Medulla oblongata (tissue), 1 donor: ENCODE measurements around the gene BNIP1.
A peak's percentile ranks its signal among the peaks of the same experiment; 100 is the strongest.
"Not testable (repeated sequence)": the region's sequence is repeated elsewhere in the genome, so short reads cannot be mapped to it uniquely, and the experiment has no call there.

Experiments used
- DNase-seq: peaks from one replicate; pipeline ENCODE4 v3.0.0-alpha.2; 2015; ENCODE audit errors: extremely low spot score

Gene BNIP1, protein sequence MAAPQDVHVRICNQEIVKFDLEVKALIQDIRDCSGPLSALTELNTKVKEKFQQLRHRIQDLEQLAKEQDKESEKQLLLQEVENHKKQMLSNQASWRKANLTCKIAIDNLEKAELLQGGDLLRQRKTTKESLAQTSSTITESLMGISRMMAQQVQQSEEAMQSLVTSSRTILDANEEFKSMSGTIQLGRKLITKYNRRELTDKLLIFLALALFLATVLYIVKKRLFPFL

DNA sequence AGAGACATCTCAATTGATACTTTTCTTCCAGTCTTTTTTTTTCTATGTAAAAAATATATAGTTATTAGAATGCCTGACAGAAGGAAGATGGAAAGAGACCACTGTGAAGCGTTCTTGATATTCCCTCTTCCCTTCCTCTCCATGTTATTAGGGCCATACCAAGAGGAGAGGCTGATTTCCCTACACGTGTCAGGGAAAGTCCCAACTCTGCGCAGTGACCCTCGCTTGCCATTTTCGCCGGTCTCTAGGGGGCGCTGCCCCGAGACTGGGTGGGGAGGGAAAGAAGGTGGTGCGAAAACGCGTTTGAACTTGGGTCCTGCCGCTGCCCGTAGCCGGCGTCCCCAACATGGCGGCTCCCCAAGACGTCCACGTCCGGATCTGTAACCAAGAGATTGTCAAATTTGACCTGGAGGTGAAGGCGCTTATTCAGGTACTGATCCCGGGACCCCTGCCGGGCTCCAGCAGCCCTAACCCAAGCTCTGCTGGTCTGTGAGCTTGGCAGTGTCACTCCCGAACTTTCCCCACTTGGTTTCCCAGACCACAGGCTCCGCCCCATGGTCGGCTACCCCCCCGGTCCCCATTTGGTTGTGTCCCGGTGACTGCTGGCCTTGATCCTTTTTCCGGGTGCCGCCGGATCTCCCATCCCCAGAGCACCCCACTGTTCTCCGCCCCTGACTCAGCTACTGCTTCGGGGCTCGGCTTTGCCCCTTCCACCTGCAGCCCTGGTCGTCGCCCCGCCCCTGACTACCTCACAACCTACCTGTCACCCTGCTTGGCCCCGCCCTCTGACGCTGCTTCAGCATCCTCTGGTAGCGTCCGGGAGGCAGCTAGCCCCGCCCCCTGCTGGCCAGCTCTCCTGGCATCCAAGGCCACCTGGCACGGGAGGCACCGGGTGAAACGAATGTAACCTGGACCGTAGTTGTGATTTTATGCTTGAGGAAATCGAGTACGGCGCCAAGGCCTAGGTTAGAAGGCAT, at the start of gene BNIP1:
Gene BNIP1, plus strand, starts transcription at position 332 of the 977 bp plus-strand sequence. Its CDS starts 15 bp downstream, at position 347.
- peak; percentile 96 for DNase-seq

DNA sequence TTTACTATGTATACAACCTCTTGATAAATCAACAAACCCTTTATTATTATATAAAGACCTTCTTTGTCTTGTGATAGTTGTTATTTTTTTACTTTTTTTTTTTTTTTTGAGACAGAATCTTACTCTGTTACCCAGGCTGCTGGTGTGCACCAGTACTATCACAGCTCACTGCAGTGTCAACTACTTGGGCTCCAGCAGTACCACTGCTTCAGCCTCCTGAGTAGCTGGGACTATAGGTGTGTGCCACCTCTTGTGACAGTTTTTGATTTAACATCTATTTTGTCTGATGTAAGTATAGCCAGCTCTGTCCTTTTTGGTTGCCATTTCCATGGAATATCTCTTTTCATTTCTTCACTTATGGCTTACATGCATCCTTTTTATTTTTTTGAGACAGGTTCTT, 45.5 kb upstream of the BNIP1 start:
- no peak for DNase-seq

DNA sequence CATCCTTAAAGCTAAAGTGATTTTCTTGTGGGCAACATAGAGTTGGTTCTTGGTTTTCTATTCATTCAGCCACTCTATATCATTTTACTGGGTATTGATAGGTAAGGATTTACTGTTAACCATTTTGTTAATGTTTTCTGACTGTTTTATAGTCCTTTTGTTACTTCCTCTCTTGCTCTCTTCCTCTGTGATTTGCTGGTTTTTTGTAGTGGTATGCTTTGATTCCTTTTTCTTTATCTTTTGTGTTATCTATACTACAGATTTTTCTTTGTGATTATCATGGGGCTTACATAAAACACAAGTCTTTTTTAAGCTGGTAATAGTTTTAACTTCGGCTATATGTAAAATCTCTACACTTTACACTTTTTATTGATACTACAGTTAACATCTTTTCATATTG, 44.9 kb upstream of the BNIP1 start:
- no peak for DNase-seq

DNA sequence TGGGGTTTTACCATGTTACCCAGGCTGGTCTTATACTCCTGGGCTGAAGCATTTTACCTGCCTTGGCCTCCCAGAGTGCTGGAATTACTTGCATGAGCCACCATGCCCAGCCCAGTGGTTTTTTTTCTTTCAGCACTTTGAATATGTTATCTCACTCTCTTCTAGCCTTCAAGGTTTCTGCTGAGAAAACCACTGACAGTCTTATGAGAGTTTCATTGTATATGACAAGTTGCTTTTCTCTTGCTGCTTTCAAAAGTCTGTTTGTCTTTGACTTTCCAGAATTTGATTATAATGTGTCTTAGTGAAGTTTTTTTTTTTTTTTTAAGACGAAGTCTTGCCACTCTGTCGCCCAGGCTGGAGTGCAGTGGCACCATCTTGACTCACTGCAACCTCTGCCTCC, 43.1 kb upstream of the BNIP1 start:
- DNase-seq: no peak

DNA sequence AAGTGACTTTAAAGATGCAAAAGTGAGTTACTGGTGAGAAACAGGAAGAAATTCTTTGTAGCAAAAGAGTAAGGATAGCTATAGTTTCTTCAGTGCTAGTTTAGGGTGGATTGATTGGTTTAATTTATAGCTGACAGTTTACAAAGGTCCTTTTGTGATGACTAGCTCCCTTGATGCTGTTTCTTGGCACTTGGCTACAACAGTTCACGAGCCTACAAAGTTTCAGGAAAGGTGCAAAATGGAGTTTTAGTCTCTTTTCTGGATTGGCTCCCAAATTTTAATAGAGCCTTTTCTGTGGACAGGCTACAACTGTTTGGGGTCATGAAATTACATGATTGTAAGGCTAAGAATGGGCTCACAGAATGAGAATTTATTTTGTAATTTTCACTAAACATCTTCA, 40.9 kb upstream of the BNIP1 start:
- peak; percentile 37 for DNase-seq

DNA sequence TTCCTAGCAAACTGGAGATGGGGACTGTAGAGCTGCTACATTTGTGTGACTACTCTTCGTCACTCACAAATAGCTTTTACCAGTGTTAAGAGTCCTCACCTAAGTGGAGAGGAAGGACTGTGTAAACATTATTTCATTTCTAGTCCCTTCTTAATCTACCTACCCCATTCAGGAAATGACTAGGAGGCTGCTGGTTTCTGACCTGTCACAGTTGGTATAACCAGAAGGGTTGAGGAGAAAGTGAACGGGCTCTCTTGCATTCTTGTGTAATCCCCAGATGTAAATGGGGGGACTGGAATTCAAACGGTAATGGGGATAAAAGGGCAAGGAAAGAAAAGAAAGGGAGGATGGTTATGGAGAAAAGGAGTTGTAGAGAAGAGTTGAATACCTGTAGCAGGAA, 35.4 kb upstream of the BNIP1 start:
- no peak for DNase-seq

DNA sequence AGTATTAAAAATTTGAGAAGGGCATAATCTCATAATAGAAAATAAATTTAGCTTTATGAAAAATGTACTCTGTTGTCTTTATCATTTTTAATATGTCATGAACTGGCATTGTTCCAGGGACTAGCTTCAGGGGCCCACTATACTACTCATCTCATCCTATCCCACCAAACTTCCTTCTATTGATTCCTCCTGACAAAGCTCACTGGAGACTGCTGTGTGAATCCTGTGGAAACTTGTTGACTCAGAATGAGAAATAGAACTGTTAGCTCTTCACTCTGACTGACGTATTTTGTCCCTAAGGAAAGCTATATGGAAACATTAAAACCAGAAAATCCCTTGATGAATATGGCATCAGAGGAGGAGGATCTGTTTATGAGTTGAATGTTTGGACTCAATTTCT, 29.8 kb upstream of the BNIP1 start:
- no peak for DNase-seq

DNA sequence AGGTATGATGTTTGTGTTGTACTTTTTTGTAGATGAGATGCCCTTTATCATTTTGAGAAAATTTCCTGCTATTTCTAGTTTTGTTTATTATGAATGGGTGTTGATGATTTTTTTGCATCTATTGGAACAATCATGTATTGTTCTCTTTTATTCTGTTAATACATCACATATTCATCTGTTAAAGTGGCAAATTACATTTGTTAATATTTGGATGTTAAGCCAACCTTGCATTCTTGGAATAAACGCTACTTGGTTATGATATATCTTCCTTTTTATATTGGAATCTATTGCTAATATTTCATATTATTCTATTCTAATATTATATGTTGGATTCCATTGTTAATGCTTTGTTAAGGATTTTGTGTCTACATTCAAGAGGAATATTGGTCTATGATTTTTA, 24.6 kb upstream of the BNIP1 start:
- DNase-seq: no peak

DNA sequence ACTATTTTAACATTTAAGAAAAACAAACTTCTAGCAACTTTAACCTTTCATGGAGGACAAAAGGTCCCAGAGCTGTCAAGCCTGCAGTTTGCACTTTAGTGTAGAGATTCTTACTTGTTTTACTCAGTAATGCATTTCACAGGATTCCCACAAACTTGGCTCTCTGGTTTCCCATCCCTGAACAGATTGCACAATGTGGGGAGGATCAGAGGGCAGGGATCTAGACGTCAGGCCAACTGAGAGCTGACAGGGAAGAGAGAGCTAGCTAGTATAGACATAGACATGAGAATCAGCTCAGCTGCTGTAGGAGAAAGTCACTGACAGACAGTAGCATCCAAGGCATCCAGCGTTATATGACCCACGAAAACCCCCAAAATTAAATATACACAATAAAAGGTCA, 20.9 kb upstream of the BNIP1 start:
- DNase-seq: no peak

DNA sequence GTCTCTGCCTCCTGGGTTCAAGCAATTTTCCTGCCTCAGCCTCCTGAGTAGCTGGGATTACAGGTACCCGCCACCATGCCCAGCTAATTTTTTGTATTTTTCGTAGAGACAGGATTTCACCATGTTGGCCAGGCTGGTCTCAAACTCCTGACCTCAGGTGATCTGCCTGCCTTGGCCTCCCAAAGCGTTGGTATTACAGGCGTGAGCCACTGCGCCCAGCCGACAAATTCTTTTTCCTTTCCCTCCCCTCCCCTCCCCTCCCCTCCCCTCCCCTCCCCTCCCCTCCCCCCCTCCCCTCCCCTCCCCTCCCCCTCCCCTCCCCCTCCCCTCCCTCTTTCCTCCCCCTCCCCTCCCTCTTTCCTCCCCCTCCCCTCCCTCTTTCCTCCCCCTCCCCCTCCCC, 12.2 kb upstream of the BNIP1 start:
- not testable (repeated sequence) for DNase-seq

GRCh38 chr5:173138707-173139106, 5.6 kb upstream of the BNIP1 start:
- DNase-seq: no peak

DNA sequence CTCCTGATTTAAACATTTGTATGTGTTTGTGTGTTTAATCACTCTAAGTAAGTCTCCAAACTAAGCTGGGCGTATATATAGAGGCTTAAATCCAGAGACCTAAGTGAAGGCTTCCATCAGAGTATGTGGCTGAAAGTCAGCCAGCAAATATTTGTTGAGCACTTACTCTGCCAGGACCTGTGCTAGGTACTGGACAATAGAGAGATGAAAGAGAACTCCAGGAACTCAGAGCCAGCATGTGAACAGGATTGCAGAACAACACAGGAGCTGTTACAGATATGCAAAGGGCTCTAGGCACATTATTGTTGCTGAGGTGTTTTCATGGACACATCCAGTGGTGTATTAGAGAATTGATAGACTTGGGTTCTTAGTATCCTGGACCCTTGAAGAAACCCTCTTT, 4.7 kb upstream of the BNIP1 start:
- DNase-seq: no peak

- no peak for DNase-seq
These were observed 3.6 kb upstream of the BNIP1 start for GRCh38 chr5:173140769-173141168.

- peak; percentile 5 for DNase-seq
These were observed 764 bp upstream of the BNIP1 start for GRCh38 chr5:173143567-173143966.

DNA sequence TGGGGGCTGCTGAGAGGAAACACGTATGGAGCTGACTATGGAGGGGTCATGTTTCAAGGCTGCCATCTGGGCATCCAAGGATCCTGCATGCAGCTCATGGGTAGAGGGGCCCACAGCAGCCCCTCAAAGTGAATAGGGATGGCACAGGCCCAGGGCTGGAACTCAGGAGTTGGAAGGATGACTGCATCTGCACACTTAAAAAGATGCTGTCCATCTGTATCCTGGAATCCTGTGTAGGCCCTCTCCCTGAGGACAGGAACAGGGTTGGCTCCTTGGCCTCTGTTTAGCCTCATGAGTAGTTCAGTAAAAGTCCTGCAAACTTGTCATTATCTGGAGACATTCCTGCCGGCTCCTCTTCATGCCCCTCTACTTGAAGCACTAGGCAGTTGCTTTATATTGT, 4.0 kb downstream of the BNIP1 start:
- DNase-seq: no peak

- DNase-seq: no peak
These were observed 8.2 kb downstream of the BNIP1 start for GRCh38 chr5:173152547-173152946.

- DNase-seq: no peak
These were observed 9.5 kb downstream of the BNIP1 start for GRCh38 chr5:173153842-173154241.

- not testable (repeated sequence) for DNase-seq
These were observed 10.3 kb downstream of the BNIP1 start for GRCh38 chr5:173154619-173155018.

- peak; percentile 57 for DNase-seq
These were observed 11.6 kb downstream of the BNIP1 start for GRCh38 chr5:173155912-173156311.

DNA sequence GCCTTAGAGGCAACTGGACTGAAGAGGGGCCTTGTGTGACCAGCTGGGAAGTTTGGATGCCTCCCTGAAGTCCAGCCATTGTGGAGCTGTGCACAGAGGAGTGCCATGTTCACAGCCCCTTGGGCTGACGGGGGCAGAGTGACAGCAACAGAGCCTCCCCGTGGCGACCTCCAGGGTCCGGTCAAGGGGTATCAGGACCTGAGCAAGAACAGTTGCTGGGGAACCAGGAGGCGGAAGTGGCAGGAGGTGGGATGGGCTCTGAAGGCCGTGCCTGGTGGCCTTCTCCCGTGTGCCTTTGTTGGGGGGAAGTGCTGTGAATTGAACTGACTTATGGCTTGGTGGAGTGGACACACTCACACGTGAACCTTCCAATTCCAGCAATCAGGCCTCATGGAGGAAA, 14.0 kb downstream of the BNIP1 start:
- no peak for DNase-seq

DNA sequence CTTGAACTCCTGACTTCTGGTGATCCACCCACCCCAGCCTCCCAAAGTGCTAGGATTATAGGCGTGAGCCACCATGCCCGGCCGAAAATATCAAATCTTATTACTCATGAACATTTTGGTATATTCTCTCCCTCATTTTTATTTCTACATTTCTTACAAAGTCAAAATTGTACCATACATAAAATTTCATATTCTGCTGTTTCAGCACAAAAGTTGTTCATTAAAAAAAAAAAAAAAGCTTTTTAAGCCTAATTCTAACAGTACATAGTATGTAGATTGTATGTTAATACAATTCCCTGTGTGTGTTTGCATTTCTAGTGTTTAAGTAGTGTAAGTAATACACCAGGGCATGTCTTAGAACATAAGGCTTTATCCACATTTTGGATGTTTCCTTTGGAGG, 14.9 kb downstream of the BNIP1 start:
- no peak for DNase-seq

- DNase-seq: no peak
These were observed 16.8 kb downstream of the BNIP1 start for GRCh38 chr5:173161148-173161547.

DNA sequence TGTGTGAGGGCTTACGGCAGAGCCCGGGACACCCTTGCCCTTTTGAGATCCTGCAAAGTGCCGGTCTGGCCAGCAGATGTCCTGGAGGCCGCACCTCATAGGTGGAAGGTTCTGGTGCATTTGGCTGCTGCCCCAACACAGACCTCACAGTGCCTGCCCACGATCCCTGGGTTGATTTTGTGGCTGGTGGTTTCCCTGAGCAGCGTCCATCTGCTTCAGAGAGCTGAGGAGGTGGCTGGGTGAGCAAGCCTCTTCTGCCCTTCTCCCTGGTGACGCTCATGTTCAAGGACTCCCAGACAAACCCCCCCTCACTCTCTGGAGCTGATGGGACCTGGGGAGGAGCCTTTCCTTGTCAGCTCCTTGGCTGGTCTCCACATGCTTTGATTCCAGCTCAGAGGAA, 18.9 kb downstream of the BNIP1 start:
- no peak for DNase-seq
